H1 (cell line): ENCODE results near the gene ZNF804B. TPM values are rescaled to one million over a fixed set of nuclear protein-coding genes. Genes with fewer than 3 reads are reported as not detected.

Source experiments
- CTCF ChIA-PET: fragments of 300-600 bp; sonication (Branson Sonifier 250); formaldehyde crosslinking; loops from one replicate; lab custom pipeline; 2021; ENCODE audit not compliant: partially characterized antibody; lab: Charles Lee
- POLR2A ChIA-PET: fragments of 300-600 bp; sonication (Branson Sonifier 250); formaldehyde crosslinking; loops from one replicate; lab custom pipeline; 2021; ENCODE audit warnings: inconsistent platforms; ENCODE audit not compliant: partially characterized antibody; lab: Charles Lee
- DNase-seq, 2 experiments: peaks; one replicate each; pipeline versions ENCODE4 v3.0.0 to v3.0.0-alpha.2; 2010 to 2022; ENCODE audit warnings: low spot score in 2 of 2, low read depth in 1 of 2, mixed read lengths in 1 of 2
- FAIRE-seq: peaks from 2 replicates; lab custom pipeline; 2011; peaks lifted over from hg19 to GRCh38; lab: Jason Lieb, UNC
- H2AFZ ChIP-seq: 2 replicates; pipeline ENCODE4 v1.8.1; 2012; ENCODE audit warnings: low read length, inconsistent platforms
- H2AK5ac ChIP-seq: 2 replicates; pipeline ENCODE4 v1.6.1; 2013; ENCODE audit warnings: low read depth, low read length
- H2BK120ac ChIP-seq: replicated peaks from 2 replicates; pipeline ENCODE3; 2013; ENCODE audit warnings: low read depth, low read length, inconsistent platforms
- H2BK12ac ChIP-seq: 2 replicates; pipeline ENCODE4 v1.6.1; 2013; ENCODE audit warnings: low read depth, low read length
- H2BK15ac ChIP-seq: 2 replicates; pipeline ENCODE4 v1.6.1; 2013; ENCODE audit warnings: low read length
- H2BK20ac ChIP-seq: 2 replicates; pipeline ENCODE4 v1.6.1; 2013; ENCODE audit warnings: low read length
- H2BK5ac ChIP-seq: 2 replicates; pipeline ENCODE4 v1.6.1; 2013; ENCODE audit warnings: low read depth, low read length
- H3K14ac ChIP-seq: 2 replicates; pipeline ENCODE4 v1.6.1; 2013; ENCODE audit warnings: inconsistent platforms; ENCODE audit not compliant: insufficient read length
- H3K18ac ChIP-seq: 2 replicates; pipeline ENCODE4 v1.6.1; 2013; ENCODE audit warnings: low read length; ENCODE audit errors: extremely low read depth
- H3K23ac ChIP-seq: 2 replicates; pipeline ENCODE4 v1.6.1; 2013; ENCODE audit warnings: inconsistent platforms; ENCODE audit not compliant: insufficient read length
- H3K23me2 ChIP-seq: 2 replicates; pipeline ENCODE4 v1.6.1; 2013; ENCODE audit warnings: low read depth, low read length
- H3K27ac ChIP-seq: 2 replicates; pipeline ENCODE4 v1.6.1; 2011; ENCODE audit warnings: low read depth, low read length, inconsistent platforms
- H3K27me3 ChIP-seq, 4 experiments: replicated peaks in 1 of 4; 1 replicate in 1 of 4; 2 replicates in 3 of 4; pipeline versions ENCODE4 v1.6.1 to v1.8.1; 2011 to 2013; ENCODE audit warnings: low read length in 3 of 4, mild to moderate bottlenecking in 3 of 4, inconsistent platforms in 2 of 4, mixed read lengths in 2 of 4, moderate library complexity in 1 of 4; ENCODE audit not compliant: control insufficient read depth in 3 of 4, insufficient read depth in 3 of 4; ENCODE audit errors: extremely low read depth in 1 of 4
- H3K36me3 ChIP-seq, 4 experiments: 2 replicates each; pipeline versions ENCODE4 v1.6.1 to v1.8.1; 2011 to 2013; ENCODE audit warnings: mild to moderate bottlenecking in 4 of 4, low read length in 3 of 4, moderate library complexity in 2 of 4, control low read depth in 1 of 4, inconsistent platforms in 1 of 4; ENCODE audit not compliant: insufficient read depth in 4 of 4, control insufficient read depth in 2 of 4
- H3K4ac ChIP-seq: replicated peaks from 2 replicates; pipeline ENCODE3; 2013; ENCODE audit warnings: low read length, low read depth, mixed read lengths, inconsistent platforms; ENCODE audit not compliant: insufficient read length
- H3K4me1 ChIP-seq, 4 experiments: replicated peaks in 1 of 4; 1 replicate in 1 of 4; 2 replicates in 3 of 4; pipeline versions ENCODE4 v1.6.1 to v1.8.1; 2011 to 2013; ENCODE audit warnings: low read length in 3 of 4, inconsistent platforms in 2 of 4, mixed read lengths in 1 of 4; ENCODE audit not compliant: insufficient read depth in 4 of 4, control insufficient read depth in 3 of 4
- H3K4me2 ChIP-seq, 2 experiments: 2 replicates each; pipeline versions ENCODE4 v1.6.1 to v1.8.1; 2011 to 2013; ENCODE audit warnings: low read depth in 2 of 2, low read length in 2 of 2, control low read depth in 1 of 2, inconsistent platforms in 1 of 2, mild to moderate bottlenecking in 1 of 2; ENCODE audit not compliant: insufficient read depth in 1 of 2
- H3K4me3 ChIP-seq, 4 experiments: fragments of 200-600, 300-600 bp in 1 of 4; sonication (generic), shearing (Covaris generic), sonication (Bioruptor Twin) in 1 of 4; 2 replicates each; pipeline versions ENCODE4 v1.5.1 to v1.8.1; 2011 to 2016; ENCODE audit warnings: low read length in 4 of 4, low read depth in 3 of 4, control low read depth in 2 of 4, inconsistent platforms in 2 of 4, mild to moderate bottlenecking in 2 of 4, mixed read lengths in 1 of 4, moderate library complexity in 1 of 4; ENCODE audit not compliant: insufficient read depth in 2 of 4; ENCODE audit errors: extremely low read depth in 1 of 4
- H3K56ac ChIP-seq: replicated peaks from 2 replicates; pipeline ENCODE3; 2013; ENCODE audit warnings: low read depth, mild to moderate bottlenecking, mixed read lengths, low read length, inconsistent platforms; ENCODE audit not compliant: insufficient read length
- H3K79me1 ChIP-seq: 2 replicates; pipeline ENCODE4 v1.6.1; 2013; ENCODE audit warnings: low read depth, low read length, control low read depth
- H3K79me2 ChIP-seq, 2 experiments: 2 replicates each; pipeline versions ENCODE4 v1.6.1 to v1.8.1; 2012 to 2013; ENCODE audit warnings: low read length in 2 of 2, mild to moderate bottlenecking in 2 of 2, inconsistent platforms in 1 of 2; ENCODE audit not compliant: insufficient read depth in 2 of 2, control insufficient read depth in 1 of 2
- H3K9ac ChIP-seq, 4 experiments: replicated peaks in 1 of 4; 1 replicate in 1 of 4; 2 replicates in 3 of 4; pipeline versions ENCODE4 v1.6.1 to v1.8.1; 2011 to 2013; ENCODE audit warnings: low read depth in 3 of 4, low read length in 3 of 4, control low read depth in 2 of 4, mild to moderate bottlenecking in 2 of 4, moderate library complexity in 2 of 4, inconsistent platforms in 1 of 4; ENCODE audit errors: extremely low read depth in 1 of 4
- H3K9me3 ChIP-seq, 2 experiments: 2 replicates each; pipeline versions ENCODE4 v1.6.1 to v1.8.1; 2012 to 2013; ENCODE audit warnings: mild to moderate bottlenecking in 2 of 2, moderate library complexity in 2 of 2, control low read depth in 1 of 2, inconsistent platforms in 1 of 2, low read depth in 1 of 2, low read length in 1 of 2, mixed read lengths in 1 of 2; ENCODE audit not compliant: insufficient read depth in 2 of 2
- H4K20me1 ChIP-seq, 2 experiments: replicated peaks in 1 of 2; 2 replicates each; pipeline versions ENCODE3 to v1.8.1; 2011 to 2013; ENCODE audit warnings: inconsistent platforms in 2 of 2, low read length in 2 of 2, mild to moderate bottlenecking in 1 of 2; ENCODE audit not compliant: insufficient read depth in 2 of 2, control insufficient read depth in 1 of 2
- H4K5ac ChIP-seq: 2 replicates; pipeline ENCODE4 v1.6.1; 2013; ENCODE audit warnings: low read length, low read depth, mixed read lengths, inconsistent platforms; ENCODE audit not compliant: insufficient read length
- H4K8ac ChIP-seq: 2 replicates; pipeline ENCODE4 v1.8.0; 2013; ENCODE audit warnings: mild to moderate bottlenecking, moderate library complexity, low read length, inconsistent platforms; ENCODE audit not compliant: insufficient read depth; ENCODE audit errors: extremely low read depth
- H4K91ac ChIP-seq: replicated peaks from 2 replicates; pipeline ENCODE3; 2013; ENCODE audit warnings: low read length, mixed read lengths, inconsistent platforms; ENCODE audit not compliant: insufficient read length
- ASH2L ChIP-seq: fragments of 200-600, 300-600 bp; sonication (generic); IDR thresholded peaks from one replicate; pipeline ENCODE4 v1.7.1; 2017; ENCODE audit warnings: low read length
- ATF3 ChIP-seq: IDR thresholded peaks from 2 replicates; pipeline ENCODE4 v1.6.1; 2011; ENCODE audit warnings: low read depth, mild to moderate bottlenecking, low read length; ENCODE audit not compliant: insufficient read depth
- BRCA1 ChIP-seq: IDR thresholded peaks from 2 replicates; pipeline ENCODE4 v1.6.1; 2012; ENCODE audit warnings: low read depth, low read length, improper control_type of control experiment
- CHD1 ChIP-seq: IDR thresholded peaks from 2 replicates; pipeline ENCODE4 v1.6.1; 2012; ENCODE audit warnings: low read depth, low read length, improper control_type of control experiment
- CHD2 ChIP-seq: IDR thresholded peaks from 2 replicates; pipeline ENCODE4 v1.6.1; 2012; ENCODE audit warnings: low read length, improper control_type of control experiment
- GTF2F1 ChIP-seq: IDR thresholded peaks from 2 replicates; pipeline ENCODE4 v1.6.1; 2012; ENCODE audit warnings: low read depth, low read length, improper control_type of control experiment, borderline replicate concordance
- HDAC2 ChIP-seq, 2 experiments: fragments of 300-600 bp in 1 of 2; sonication (generic) in 1 of 2; IDR thresholded peaks; 2 replicates each; pipeline ENCODE4 v1.6.1; 2011 to 2012; ENCODE audit warnings: low read depth in 2 of 2, low read length in 2 of 2, mild to moderate bottlenecking in 2 of 2, moderate library complexity in 2 of 2, borderline replicate concordance in 1 of 2, inconsistent platforms in 1 of 2
- MAFK ChIP-seq: IDR thresholded peaks from 2 replicates; pipeline ENCODE4 v1.6.1; 2012; ENCODE audit warnings: low read depth, mild to moderate bottlenecking, improper control_type of control experiment, low read length
- NRF1 ChIP-seq: IDR thresholded peaks from 2 replicates; pipeline ENCODE4 v1.6.1; 2011; ENCODE audit warnings: mild to moderate bottlenecking, low read depth, low read length, improper control_type of control experiment
- PHF8 ChIP-seq: fragments of 200-600 bp; sonication (generic); conservative IDR thresholded peaks from 2 replicates; pipeline ENCODE4 v1.7.1; 2012; ENCODE audit warnings: low read depth, mild to moderate bottlenecking, inconsistent platforms, low read length, moderate library complexity
- POLR2A ChIP-seq, 2 experiments: IDR thresholded peaks; 1 replicate in 1 of 2; 2 replicates in 1 of 2; pipeline ENCODE4 v1.6.1; 2011; ENCODE audit warnings: low read depth in 2 of 2, low read length in 2 of 2, mild to moderate bottlenecking in 2 of 2; ENCODE audit errors: control extremely low read depth in 1 of 2
- POLR2AphosphoS5 ChIP-seq: IDR thresholded peaks from 2 replicates; pipeline ENCODE4 v1.6.1; 2011; ENCODE audit warnings: low read depth, low read length
- POU5F1 ChIP-seq: IDR thresholded peaks from 2 replicates; pipeline ENCODE4 v1.6.1; 2011; ENCODE audit warnings: low read depth, mild to moderate bottlenecking, low read length, moderate library complexity
- RXRA ChIP-seq: IDR thresholded peaks from 2 replicates; pipeline ENCODE4 v1.6.1; 2011; ENCODE audit warnings: low read depth, mild to moderate bottlenecking, low read length, moderate library complexity; ENCODE audit not compliant: insufficient read depth
- SP4 ChIP-seq: IDR thresholded peaks from 2 replicates; pipeline ENCODE4 v1.6.1; 2012; ENCODE audit warnings: low read length, inconsistent platforms
- TAF1 ChIP-seq: IDR thresholded peaks from 2 replicates; pipeline ENCODE4 v1.6.1; 2011; ENCODE audit warnings: mild to moderate bottlenecking, low read depth, low read length
- YY1 ChIP-seq: IDR thresholded peaks from 2 replicates; pipeline ENCODE4 v1.6.1; 2011; ENCODE audit warnings: low read depth, mild to moderate bottlenecking, low read length
- polyA plus RNA-seq, 7 experiments: library from polyadenylated mRNA; depleted of rRNA in 3 of 7; stranded (reverse) in 5 of 7; unstranded in 2 of 7; fragments of >200 nt in 5 of 7; fragments of 200-250 nt in 2 of 7; gene quantifications; 1 replicate in 5 of 7; 2 replicates in 1 of 7; 4 replicates in 1 of 7; pipeline versions ENCODE4 v1.2.1 to v1.2.3, GENCODE V29; 2011 to 2013; ENCODE audit warnings: missing spikeins in 2 of 7, mixed read lengths in 2 of 7
- total RNA-seq: library from RNA; stranded (reverse); fragmentation: NEBNext Ultra II Directional; extraction: Animal tissue kit (Norgen Biotek cat#: 25700); gene quantifications from 2 replicates; pipeline ENCODE4 v1.2.1, GENCODE V29; 2021

ZNF804B gene
- total and polyA plus RNA-seq, 2 of the 8 experiments (the other 6 are each of a cell fraction or from before 2014, with no cell fraction given), result not detected

GRCh38 chr7:89308535-89308934 lies 549.0 kb downstream of the ZNF804B start:
- H4K5ac ChIP-seq, result no peak overlapping the region
- H3K18ac ChIP-seq, result no peak overlapping the region
- no peak overlapping the region for H2AFZ ChIP-seq
- H3K56ac ChIP-seq, result no peak overlapping the region
- H2AK5ac ChIP-seq, result no peak overlapping the region
- H4K91ac ChIP-seq, result no peak overlapping the region
- H3K4ac ChIP-seq, result no peak overlapping the region
- no peak overlapping the region for H4K8ac ChIP-seq
- H3K4me2 ChIP-seq, result no peak overlapping the region
- no peak for FAIRE-seq
- no peaks in the 10 kb centered on the region for H3K27me3 ChIP-seq
- no peak for DNase-seq
- no peaks in the 10 kb centered on the region for H3K23me2 ChIP-seq
- no peaks in the 10 kb centered on the region for H3K79me1 ChIP-seq
- H4K20me1 ChIP-seq, result no peaks in the 10 kb centered on the region
- no peak overlapping the region for H3K14ac ChIP-seq
- H3K4me1 ChIP-seq, result no peaks in the 10 kb centered on the region
- H2BK12ac ChIP-seq, result no peak overlapping the region
- H2BK15ac ChIP-seq, result no peak overlapping the region
- no peak for TF ChIP-seq YY1
- TF ChIP-seq HDAC2 (IDR thresholded peaks at IDR 0.05; ENCODE audit: borderline replicate concordance in 1 of 2, low read depth in 2 of 2, low read length in 2 of 2), result no peak
- TF ChIP-seq SP4, result no peak
- no peak for TF ChIP-seq ASH2L
- no peak for TF ChIP-seq NRF1
- no peak for TF ChIP-seq CHD2
- TF ChIP-seq TAF1, result no peak
- no peak for TF ChIP-seq PHF8
- no peak for TF ChIP-seq GTF2F1
- TF ChIP-seq BRCA1, result no peak
- TF ChIP-seq RXRA, result no peak
- TF ChIP-seq POU5F1, result no peak
- no peak for TF ChIP-seq MAFK
- TF ChIP-seq POLR2A (IDR thresholded peaks at IDR 0.05; ENCODE audit: control extremely low read depth in 1 of 2, low read depth in 2 of 2, low read length in 2 of 2), result no peak
- no peak for TF ChIP-seq POLR2AphosphoS5
- no peak for TF ChIP-seq ATF3
- TF ChIP-seq CHD1, result no peak
- H3K36me3 ChIP-seq, result no peaks in the 10 kb centered on the region
- no peak overlapping the region for H3K9ac ChIP-seq
- H3K4me3 ChIP-seq, result no peak overlapping the region
- POLR2A ChIA-PET, result no interaction called here
- no peaks in the 10 kb centered on the region for H3K9me3 ChIP-seq
- CTCF ChIA-PET, result no interaction called here
- no peak overlapping the region for H2BK20ac ChIP-seq
- H3K79me2 ChIP-seq, result no peaks in the 10 kb centered on the region
- no peak overlapping the region for H2BK120ac ChIP-seq
- no peak overlapping the region for H2BK5ac ChIP-seq
- H3K27ac ChIP-seq, result no peak overlapping the region
- no peak overlapping the region for H3K23ac ChIP-seq
